Common myeloid progenitor, CD34-positive (primary cell): ENCODE results near the gene FAM193A.

Experiments used
- CTCF ChIA-PET: fragments of 350-600 bp; sonication (Branson Sonifier 250); formaldehyde crosslinking; loops from one replicate; lab custom pipeline; 2021; ENCODE audit warnings: antibody characterized with exemption; lab: Charles Lee
- POLR2A ChIA-PET: fragments of 350-600 bp; sonication (Branson Sonifier 250); formaldehyde crosslinking; loops from one replicate; lab custom pipeline; 2021; ENCODE audit warnings: antibody characterized with exemption; lab: Charles Lee
- DNase-seq, 3 donors: peaks; one replicate each; pipeline versions ENCODE4 v3.0.0 to v3.0.0-alpha.2; 2013
- H3K27ac ChIP-seq, 2 experiments: 1 replicate in 1 of 2; 2 replicates in 1 of 2; pipeline ENCODE4 v1.7.0; 2013; ENCODE audit warnings: inconsistent platforms in 2 of 2, low read length in 2 of 2, mild to moderate bottlenecking in 2 of 2, low read depth in 1 of 2, moderate library complexity in 1 of 2; ENCODE audit not compliant: severe bottlenecking in 2 of 2, insufficient read depth in 1 of 2, poor library complexity in 1 of 2
- H3K27me3 ChIP-seq, 5 experiments: replicated peaks in 2 of 5; 1 replicate in 3 of 5; 2 replicates in 2 of 5; pipeline versions ENCODE4 v1.6.1 to v1.7.0; 2013; ENCODE audit warnings: low read length in 4 of 5, mild to moderate bottlenecking in 2 of 5, moderate library complexity in 2 of 5, inconsistent platforms in 1 of 5; ENCODE audit not compliant: insufficient read depth in 5 of 5, control insufficient read depth in 4 of 5
- H3K36me3 ChIP-seq, 4 experiments: 1 replicate in 2 of 4; 2 replicates in 2 of 4; pipeline versions ENCODE4 v1.6.1 to v1.7.0; 2013; ENCODE audit warnings: low read length in 3 of 4, control low read depth in 1 of 4, mild to moderate bottlenecking in 1 of 4; ENCODE audit not compliant: control insufficient read depth in 4 of 4, insufficient read depth in 4 of 4
- H3K4me1 ChIP-seq, 4 experiments: 1 replicate in 3 of 4; 2 replicates in 1 of 4; pipeline versions ENCODE4 v1.6.1 to v1.7.1; 2013; ENCODE audit warnings: low read length in 3 of 4, mild to moderate bottlenecking in 3 of 4, control low read depth in 1 of 4, inconsistent platforms in 1 of 4, moderate library complexity in 1 of 4; ENCODE audit not compliant: control insufficient read depth in 4 of 4, insufficient read depth in 4 of 4; ENCODE audit errors: control extremely low read depth in 1 of 4
- H3K4me3 ChIP-seq, 7 experiments: 1 replicate in 4 of 7; 2 replicates in 3 of 7; pipeline versions ENCODE4 v1.5.1 to v1.7.0; 2013; ENCODE audit warnings: mild to moderate bottlenecking in 7 of 7, low read length in 6 of 7, moderate library complexity in 6 of 7, inconsistent platforms in 2 of 7, low read depth in 2 of 7, control low read depth in 1 of 7; ENCODE audit not compliant: insufficient read depth in 4 of 7, control insufficient read depth in 1 of 7; ENCODE audit errors: extremely low read depth in 1 of 7
- H3K9me3 ChIP-seq, 5 experiments: 1 replicate in 4 of 5; 2 replicates in 1 of 5; pipeline versions ENCODE4 v1.6.1 to v1.7.1; 2013; ENCODE audit warnings: low read length in 4 of 5, mild to moderate bottlenecking in 2 of 5, inconsistent platforms in 1 of 5, low read depth in 1 of 5, moderate library complexity in 1 of 5; ENCODE audit not compliant: control insufficient read depth in 4 of 5, insufficient read depth in 2 of 5; ENCODE audit errors: control extremely low read depth in 1 of 5
- WGBS: methylation state at CpG from one replicate; pipeline ENCODE4 v1.1.5; 2013; ENCODE audit not compliant: insufficient coverage; 5-methylcytosine and 5-hydroxymethylcytosine counted together

Gene FAM193A

DNA sequence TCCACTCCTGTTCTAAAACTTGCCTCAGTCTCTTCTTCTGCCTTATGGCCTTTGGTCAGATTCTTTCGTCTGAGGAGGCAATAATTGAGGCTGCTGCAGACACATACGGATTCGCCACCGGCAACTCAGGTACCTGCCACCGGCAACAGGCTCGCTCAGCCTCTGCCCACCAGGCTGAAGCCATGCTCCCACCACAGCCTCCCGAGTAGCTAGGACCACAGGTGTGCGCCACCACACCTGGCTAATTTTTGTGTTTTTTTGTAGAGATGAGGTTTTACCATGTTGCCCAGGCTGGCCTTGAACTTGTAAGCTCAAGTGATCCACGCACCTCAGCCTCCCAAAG, 193.1 kb downstream of the FAM193A start:
- peaks cover 0 to 3% (median under 1%) of the 10 kb centered on the region in 4 experiments for H3K4me1 ChIP-seq
- CTCF ChIA-PET = interaction anchor here (1.3 kb wide), 1 partner anchor 11 kb away, joined by 3 read pairs; no protein-coding TSS in a partner anchor

DNA sequence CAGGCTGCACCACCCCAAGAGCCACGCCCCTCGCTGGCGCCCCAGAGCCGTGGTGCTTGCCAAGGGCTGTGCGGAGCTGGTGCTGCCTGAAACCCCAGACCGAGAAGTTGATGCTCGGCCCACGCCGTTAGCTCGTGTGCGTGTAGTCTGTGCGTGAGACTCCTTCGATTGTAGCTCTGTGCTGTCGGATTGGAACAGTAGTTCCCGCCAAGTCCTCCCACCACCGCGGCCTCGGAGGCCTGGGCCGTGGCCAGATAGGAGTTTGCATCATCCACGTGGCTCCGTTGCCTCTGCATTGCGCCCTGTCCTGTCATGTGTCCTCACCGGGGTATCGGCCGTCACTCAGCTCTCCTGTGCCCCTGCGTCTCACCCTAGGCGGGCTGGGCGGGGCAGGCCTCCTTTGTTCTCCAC, 195.5 kb downstream of the FAM193A start:
- Histone ChIP-seq H3K9me3 (peaks cover 0 to 9% (median 4%) of the 10 kb centered on the region in 5 experiments), H3K27me3 (no peaks in the 10 kb centered on the region), H3K4me3 (no peak overlapping the region), H3K36me3 (peaks cover 9 to 47% (median 31%) of the 10 kb centered on the region in 4 experiments), H3K4me1 (peaks cover 0 to 5% (median 1%) of the 10 kb centered on the region in 4 experiments), H3K27ac (no peak overlapping the region)
- POLR2A ChIA-PET = no interaction called here
- DNase-seq = no peak
- WGBS = 97% methylated on average over 28 of the region's 28 CpGs
- CTCF ChIA-PET = interaction anchor here (1.0 kb wide), 2 partner anchors 19 to 20 kb away, joined by 3 read pairs; no protein-coding TSS in a partner anchor

More for the DNA sequence above, 193.1 kb downstream of the FAM193A start:
- Histone ChIP-seq H3K27me3 (no peaks in the 10 kb centered on the region), H3K36me3 (peaks cover 9 to 50% (median 36%) of the 10 kb centered on the region in 4 experiments), H3K4me3 (no peak overlapping the region), H3K27ac (no peak overlapping the region), H3K9me3 (no peaks in the 10 kb centered on the region)
- WGBS = 99% methylated on average over 7 of the region's 9 CpGs
- POLR2A ChIA-PET = no interaction called here
- DNase-seq = no peak

GRCh38 chr4:2732526-2732925, 196.1 kb downstream of the FAM193A start:
- H3K9me3 ChIP-seq = peaks cover 0 to 9% (median 4%) of the 10 kb centered on the region in 5 experiments
- ChIA-PET CTCF (interaction anchor here (1.0 kb wide), 1 partner anchor 19 kb away, joined by 3 read pairs; no protein-coding TSS in a partner anchor), POLR2A (no interaction called here)
- no peak overlapping the region for H3K4me3 ChIP-seq
- peaks cover 9 to 45% (median 30%) of the 10 kb centered on the region in 4 experiments for H3K36me3 ChIP-seq
- no peaks in the 10 kb centered on the region for H3K27me3 ChIP-seq
- H3K27ac ChIP-seq = no peak overlapping the region
- 94% methylated on average over 3 of the region's 6 CpGs for WGBS
- peaks cover 0 to 5% (median 1%) of the 10 kb centered on the region in 4 experiments for H3K4me1 ChIP-seq
- no peak for DNase-seq

DNA sequence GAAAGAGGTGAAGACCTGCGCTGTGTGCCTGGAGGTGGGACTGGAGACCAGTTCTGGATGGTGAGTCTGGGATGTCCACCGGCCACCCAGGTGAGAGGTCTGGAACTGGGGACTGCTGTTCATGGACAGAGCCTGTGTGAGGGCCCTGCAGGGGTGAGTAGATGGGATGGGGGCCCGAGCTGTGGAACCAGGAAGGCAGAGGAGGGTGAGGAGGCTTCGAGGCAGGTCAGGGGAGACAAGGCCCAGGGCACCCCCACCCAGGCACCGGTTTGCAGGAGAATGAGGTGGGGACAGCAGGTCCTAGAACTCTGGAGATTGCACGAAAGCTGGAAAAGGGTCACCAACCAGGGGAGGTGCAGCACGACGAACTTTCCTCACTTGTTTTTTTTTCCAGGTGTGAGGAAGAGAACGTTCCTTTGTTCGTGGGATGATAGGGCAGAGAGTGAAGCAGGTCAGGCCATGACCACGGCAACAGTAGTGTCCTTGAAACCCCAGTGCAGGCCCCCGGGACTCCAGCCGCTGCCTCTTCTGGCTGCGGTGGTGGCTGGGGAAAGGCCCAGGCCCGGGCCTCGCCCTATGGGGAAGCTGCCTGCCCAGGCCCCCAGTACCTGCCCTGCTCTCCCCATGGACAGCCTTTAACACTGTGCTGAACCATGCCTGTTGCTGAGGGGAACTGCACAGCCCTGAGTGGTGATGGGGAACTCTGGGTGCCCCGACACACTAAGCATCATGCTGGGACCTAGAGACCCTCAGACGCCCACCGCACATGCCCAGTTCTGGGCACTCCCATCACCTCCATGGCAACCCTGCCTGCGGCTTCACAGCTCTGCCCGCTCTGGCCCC, 196.8 kb downstream of the FAM193A start:
- POLR2A ChIA-PET = no interaction called here
- Histone ChIP-seq H3K4me1 (peaks cover 0 to 5% (median 1%) of the 10 kb centered on the region in 4 experiments), H3K27me3 (no peaks in the 10 kb centered on the region), H3K9me3 (peaks cover 0 to 9% (median 4%) of the 10 kb centered on the region in 5 experiments), H3K36me3 (peaks cover 9 to 43% (median 29%) of the 10 kb centered on the region in 4 experiments), H3K4me3 (no peak overlapping the region), H3K27ac (no peak overlapping the region)
- CTCF ChIA-PET = no interaction called here
- no peak for DNase-seq
- 94% methylated on average over 16 of the region's 21 CpGs for WGBS

DNA sequence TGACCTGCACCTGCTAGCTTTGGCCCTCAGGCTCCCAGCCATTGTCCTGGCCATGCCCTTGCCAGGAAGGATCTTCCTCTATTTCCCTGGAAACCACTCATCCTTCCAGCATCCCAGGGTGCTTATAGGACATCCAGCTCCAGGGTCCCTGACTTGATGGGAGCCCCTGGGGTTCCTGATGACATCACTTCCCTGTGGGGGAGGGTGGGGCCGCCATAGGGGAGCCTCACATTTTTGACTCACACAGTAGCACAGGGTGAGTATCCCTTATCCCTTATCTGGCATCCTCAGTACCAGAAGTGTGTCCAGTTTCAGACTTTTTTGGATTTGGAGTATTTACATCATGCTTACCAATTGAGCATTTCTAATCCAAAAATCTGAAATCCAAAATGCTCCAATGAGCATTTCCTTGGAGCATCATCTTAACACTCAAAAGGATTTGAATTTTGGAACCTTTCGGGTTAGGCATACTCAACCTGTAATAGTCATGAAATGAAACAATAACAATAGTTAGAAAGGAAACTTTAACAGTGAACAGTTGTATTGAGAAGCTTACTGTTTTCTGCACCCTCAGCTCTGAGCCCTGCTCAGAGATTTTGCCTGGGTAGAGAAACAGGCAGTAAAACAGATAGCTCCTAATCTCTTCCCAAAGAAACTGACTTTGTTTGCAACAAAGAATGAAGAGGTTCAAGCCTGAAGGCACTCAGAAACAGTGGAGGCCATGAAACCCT, 197.6 kb downstream of the FAM193A start:
- H3K36me3 ChIP-seq = peaks cover 9 to 41% (median 29%) of the 10 kb centered on the region in 4 experiments
- peaks cover 0 to 5% (median 1%) of the 10 kb centered on the region in 4 experiments for H3K4me1 ChIP-seq
- no peak overlapping the region for H3K27ac ChIP-seq
- ChIA-PET CTCF (interaction anchor here (0.7 kb wide), 1 partner anchor 20 kb away, joined by 3 read pairs; no protein-coding TSS in a partner anchor), POLR2A (no interaction called here)
- no peak for DNase-seq
- 100% methylated on average over 1 of the region's 2 CpGs for WGBS
- H3K9me3 ChIP-seq = peaks cover 0 to 9% (median 4%) of the 10 kb centered on the region in 5 experiments
- no peaks in the 10 kb centered on the region for H3K27me3 ChIP-seq
- no peak overlapping the region for H3K4me3 ChIP-seq

DNA sequence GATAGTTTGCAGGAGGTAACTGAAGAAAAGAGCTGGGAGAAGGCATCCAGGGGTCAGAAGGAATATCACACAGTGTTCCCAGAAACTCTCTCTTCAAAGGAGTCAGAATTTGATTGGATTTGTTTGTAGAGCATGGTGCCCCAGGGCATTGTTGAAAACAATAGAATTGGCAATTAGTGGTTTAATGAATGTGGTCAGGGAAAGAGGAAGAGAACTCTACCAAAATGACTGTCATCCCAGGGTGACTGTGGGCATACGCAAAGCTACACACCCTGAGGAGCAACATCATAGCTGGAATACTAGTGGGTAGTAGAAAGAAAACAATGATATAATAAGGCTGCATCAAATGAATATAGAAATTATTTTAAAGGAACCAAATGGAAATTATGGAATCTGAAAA, 198.2 kb downstream of the FAM193A start:
- H3K36me3 ChIP-seq = peaks cover 7 to 35% (median 24%) of the 10 kb centered on the region in 4 experiments
- ChIA-PET POLR2A (no interaction called here), CTCF (interaction anchor here (0.7 kb wide), 1 partner anchor 21 kb away, joined by 3 read pairs; no protein-coding TSS in a partner anchor)
- no peak overlapping the region for H3K4me3 ChIP-seq
- H3K9me3 ChIP-seq = peaks cover 0 to 9% (median 4%) of the 10 kb centered on the region in 5 experiments
- no peak overlapping the region for H3K27ac ChIP-seq
- peak in 2 of 3 donors; percentile 47 to 58 for DNase-seq
- no peaks in the 10 kb centered on the region for H3K27me3 ChIP-seq
- peaks cover 0 to 5% (median 1%) of the 10 kb centered on the region in 4 experiments for H3K4me1 ChIP-seq
- no CpG with 5 or more reads among the region's 1 CpG for WGBS
